Sigmoid colon (tissue), 7 donors: ENCODE data around the gene ARID5B. TPM values are rescaled to one million over a fixed set of nuclear protein-coding genes. Genes with fewer than 3 reads are reported as not detected.

Experiments
- DNase-seq: peaks from one replicate; pipeline ENCODE4 v3.0.0-alpha.2; 2019
- H3K27ac ChIP-seq, 4 donors: fragments of 200-600 bp; sonication (generic); one replicate each; pipeline ENCODE4 v1.5.1; 2016 to 2019; ENCODE audit warnings: mild to moderate bottlenecking in 1 of 4
- H3K27me3 ChIP-seq, 3 donors: fragments of 200-600 bp; sonication (generic); one replicate each; pipeline ENCODE4 v1.5.1; 2019; ENCODE audit warnings: mild to moderate bottlenecking in 1 of 3
- H3K36me3 ChIP-seq, 4 donors: fragments of 200-600 bp; sonication (generic); one replicate each; pipeline ENCODE4 v1.5.1; 2016 to 2019
- H3K4me1 ChIP-seq, 4 donors: fragments of 200-600 bp; sonication (generic); one replicate each; pipeline ENCODE4 v1.5.1; 2017 to 2019
- H3K4me3 ChIP-seq, 4 donors: fragments of 200-600 bp; sonication (generic); one replicate each; pipeline ENCODE4 v1.5.1; 2017 to 2019; ENCODE audit warnings: mild to moderate bottlenecking in 2 of 4, moderate library complexity in 1 of 4
- H3K9me3 ChIP-seq, 4 donors: fragments of 200-600 bp in 3 of 4; sonication (generic) in 3 of 4; one replicate each; pipeline versions ENCODE4 v1.5.1 to v1.6.1; 2013 to 2019
- EP300 ChIP-seq, 4 donors: sonication (generic); formaldehyde crosslinking; IDR thresholded peaks; one replicate each; pipeline ENCODE4 v1.6.1; 2017; ENCODE audit warnings: antibody characterized with exemption in 4 of 4
- POLR2A ChIP-seq, 2 donors: fragments of 450-650 bp; IDR thresholded peaks; one replicate each; pipeline ENCODE4 v1.6.1; 2016; ENCODE audit warnings: antibody characterized with exemption in 2 of 2, mild to moderate bottlenecking in 2 of 2, moderate library complexity in 2 of 2
- POLR2AphosphoS5 ChIP-seq, 4 donors: sonication (generic); formaldehyde crosslinking; IDR thresholded peaks; one replicate each; pipeline ENCODE4 v1.6.1; 2017; ENCODE audit warnings: antibody characterized with exemption in 4 of 4
- WGBS, 2 donors: extraction: QIAGEN DNeasy Blood & Tissue Kit; methylation state at CpG; one replicate each; pipeline ENCODE4 v1.1.7; 2013; 5-methylcytosine and 5-hydroxymethylcytosine counted together
- intact Hi-C: fragments of 100-400 bp; cut with DNase I; formaldehyde crosslinking; loops from one replicate; pipeline ENCODE4 v1.15.1; 2023
- polyA plus RNA-seq, 3 donors: library from polyadenylated mRNA; stranded (reverse); fragments of 200-250 nt; gene quantifications; one replicate each; pipeline ENCODE4 v1.2.3, GENCODE V29; 2013
- total RNA-seq, 4 donors: library from RNA; depleted of rRNA; stranded (reverse); fragments of >200 nt; gene quantifications; one replicate each; pipeline ENCODE4 v1.1.0, GENCODE V29; 2016
- TF ChIP-seq, protein P1 (sequence below), 4 experiments: fragments of 450-650 bp in 3 of 4; fragments of 200-600 bp in 1 of 4; IDR thresholded peaks; one replicate each; pipeline ENCODE4 v1.5.1; 2016 to 2019; ENCODE audit warnings: antibody characterized with exemption in 4 of 4, mild to moderate bottlenecking in 3 of 4, moderate library complexity in 2 of 4
- donor health status: healthy with polysubstance abuse.
- donor health status: Bipolar disorder and iron deficiency.
- donor health status: healthy.

The ARID5B gene
- total and polyA plus RNA-seq, 7 donors = 2.3 to 109 (median 29.6) TPM

GRCh38 chr10:61998937-61999336 is 97.4 kb downstream of the ARID5B start:
- H3K27me3 ChIP-seq = no peaks in the 10 kb centered on the region
- TF ChIP-seq EP300 (IDR thresholded peaks at IDR 0.05) (no peak), POLR2AphosphoS5 (IDR thresholded peaks at IDR 0.05) (no peak), POLR2A (IDR thresholded peaks at IDR 0.05) (no peak)
- TF ChIP-seq, protein P1, sequence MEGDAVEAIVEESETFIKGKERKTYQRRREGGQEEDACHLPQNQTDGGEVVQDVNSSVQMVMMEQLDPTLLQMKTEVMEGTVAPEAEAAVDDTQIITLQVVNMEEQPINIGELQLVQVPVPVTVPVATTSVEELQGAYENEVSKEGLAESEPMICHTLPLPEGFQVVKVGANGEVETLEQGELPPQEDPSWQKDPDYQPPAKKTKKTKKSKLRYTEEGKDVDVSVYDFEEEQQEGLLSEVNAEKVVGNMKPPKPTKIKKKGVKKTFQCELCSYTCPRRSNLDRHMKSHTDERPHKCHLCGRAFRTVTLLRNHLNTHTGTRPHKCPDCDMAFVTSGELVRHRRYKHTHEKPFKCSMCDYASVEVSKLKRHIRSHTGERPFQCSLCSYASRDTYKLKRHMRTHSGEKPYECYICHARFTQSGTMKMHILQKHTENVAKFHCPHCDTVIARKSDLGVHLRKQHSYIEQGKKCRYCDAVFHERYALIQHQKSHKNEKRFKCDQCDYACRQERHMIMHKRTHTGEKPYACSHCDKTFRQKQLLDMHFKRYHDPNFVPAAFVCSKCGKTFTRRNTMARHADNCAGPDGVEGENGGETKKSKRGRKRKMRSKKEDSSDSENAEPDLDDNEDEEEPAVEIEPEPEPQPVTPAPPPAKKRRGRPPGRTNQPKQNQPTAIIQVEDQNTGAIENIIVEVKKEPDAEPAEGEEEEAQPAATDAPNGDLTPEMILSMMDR (IDR thresholded peaks at IDR 0.05) = no peak
- no peak for DNase-seq
- H3K27ac ChIP-seq = no peak overlapping the region
- H3K36me3 ChIP-seq = peaks cover 0 to 10% (median 0%) of the 10 kb centered on the region in 4 donors
- WGBS, 2 donors = 87 to 98% methylated on average over 1 of the region's 1 CpG
- intact Hi-C loops = no loop called here
- H3K4me1 ChIP-seq = peaks cover 0 to 26% (median 15%) of the 10 kb centered on the region in 4 donors
- H3K9me3 ChIP-seq = no peaks in the 10 kb centered on the region
- no peak overlapping the region for H3K4me3 ChIP-seq

DNA sequence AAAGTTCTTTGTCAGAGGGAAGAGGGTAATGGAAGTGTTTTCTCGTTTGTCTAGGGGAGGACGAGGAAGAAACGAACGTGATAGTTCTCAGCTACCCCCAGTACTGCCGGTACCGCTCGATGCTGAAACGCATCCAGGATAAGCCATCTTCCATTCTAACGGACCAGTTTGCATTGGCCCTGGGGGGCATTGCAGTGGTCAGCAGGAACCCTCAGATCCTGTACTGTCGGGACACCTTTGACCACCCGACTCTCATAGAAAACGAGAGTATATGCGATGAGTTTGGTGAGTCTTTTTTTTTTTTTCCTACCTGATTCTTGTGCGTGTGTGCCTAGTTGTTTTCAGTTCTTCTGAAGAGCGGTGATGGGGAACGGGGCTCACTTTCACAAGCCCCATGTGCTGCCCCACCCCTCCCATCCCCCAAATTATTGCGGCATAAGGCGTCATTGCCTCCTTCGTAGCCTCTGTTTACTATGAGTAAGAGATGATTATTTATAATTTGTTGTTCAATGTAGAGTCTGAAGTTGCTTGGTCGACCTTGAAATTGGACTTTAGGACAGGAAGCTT is 98.6 kb downstream of the ARID5B start:
- intact Hi-C loops = no loop called here

GRCh38 chr10:62000726-62001125 is 99.2 kb downstream of the ARID5B start:
- 93 to 96% methylated on average over 7 of the region's 7 CpGs for WGBS, 2 donors
- intact Hi-C loops = no loop called here
- Histone ChIP-seq H3K9me3 (no peaks in the 10 kb centered on the region), H3K4me3 (no peak overlapping the region), H3K27ac (no peak overlapping the region), H3K27me3 (no peaks in the 10 kb centered on the region), H3K4me1 (peaks cover 0 to 23% (median 15%) of the 10 kb centered on the region in 4 donors), H3K36me3 (peaks cover 0 to 10% (median 0%) of the 10 kb centered on the region in 4 donors)
- TF ChIP-seq, protein P1 (IDR thresholded peaks at IDR 0.05) = no peak
- TF ChIP-seq POLR2A (IDR thresholded peaks at IDR 0.05) (no peak), POLR2AphosphoS5 (IDR thresholded peaks at IDR 0.05) (no peak), EP300 (IDR thresholded peaks at IDR 0.05) (no peak)
- DNase-seq = no peak

More for the DNA sequence above, 98.6 kb downstream of the ARID5B start:
- Histone ChIP-seq H3K27me3 (no peaks in the 10 kb centered on the region), H3K36me3 (peaks cover 0 to 10% (median 0%) of the 10 kb centered on the region in 4 donors), H3K9me3 (no peaks in the 10 kb centered on the region), H3K27ac (no peak overlapping the region), H3K4me1 (peaks cover 0 to 28% (median 17%) of the 10 kb centered on the region in 4 donors), H3K4me3 (no peak overlapping the region)
- no peak for DNase-seq
- 85 to 93% methylated on average over 20 of the region's 20 CpGs for WGBS, 2 donors
- TF ChIP-seq POLR2A (IDR thresholded peaks at IDR 0.05) (no peak), EP300 (IDR thresholded peaks at IDR 0.05) (no peak), POLR2AphosphoS5 (IDR thresholded peaks at IDR 0.05) (no peak)
- TF ChIP-seq, protein P1 (IDR thresholded peaks at IDR 0.05) = no peak

- Histone ChIP-seq H3K27ac (no peak overlapping the region), H3K9me3 (no peaks in the 10 kb centered on the region), H3K4me3 (no peak overlapping the region), H3K27me3 (no peaks in the 10 kb centered on the region), H3K4me1 (peaks cover 0 to 21% (median 14%) of the 10 kb centered on the region in 4 donors), H3K36me3 (peaks cover 0 to 10% (median 0%) of the 10 kb centered on the region in 4 donors)
- TF ChIP-seq EP300 (IDR thresholded peaks at IDR 0.05) = no peak
- no peak for TF ChIP-seq POLR2AphosphoS5 (IDR thresholded peaks at IDR 0.05)
- TF ChIP-seq POLR2A (IDR thresholded peaks at IDR 0.05) = no peak
- TF ChIP-seq, protein P1 (IDR thresholded peaks at IDR 0.05) = no peak
- intact Hi-C loops = no loop called here
- WGBS, 2 donors = 71 to 84% methylated on average over 5 of the region's 5 CpGs
- no peak for DNase-seq
Measured at GRCh38 chr10:62001898-62002297, 100.4 kb downstream of the ARID5B start.
